HG02798 (cell line): ENCODE data around the gene TSHB.

Source experiments
- ATAC-seq: cut with Tn5 transposase; IDR thresholded peaks from one replicate; pipeline ENCODE4 v1.9.1; 2021; ENCODE audit warnings: mild to moderate bottlenecking; ENCODE audit not compliant: unreplicated experiment, poor library complexity

The TSHB gene

DNA sequence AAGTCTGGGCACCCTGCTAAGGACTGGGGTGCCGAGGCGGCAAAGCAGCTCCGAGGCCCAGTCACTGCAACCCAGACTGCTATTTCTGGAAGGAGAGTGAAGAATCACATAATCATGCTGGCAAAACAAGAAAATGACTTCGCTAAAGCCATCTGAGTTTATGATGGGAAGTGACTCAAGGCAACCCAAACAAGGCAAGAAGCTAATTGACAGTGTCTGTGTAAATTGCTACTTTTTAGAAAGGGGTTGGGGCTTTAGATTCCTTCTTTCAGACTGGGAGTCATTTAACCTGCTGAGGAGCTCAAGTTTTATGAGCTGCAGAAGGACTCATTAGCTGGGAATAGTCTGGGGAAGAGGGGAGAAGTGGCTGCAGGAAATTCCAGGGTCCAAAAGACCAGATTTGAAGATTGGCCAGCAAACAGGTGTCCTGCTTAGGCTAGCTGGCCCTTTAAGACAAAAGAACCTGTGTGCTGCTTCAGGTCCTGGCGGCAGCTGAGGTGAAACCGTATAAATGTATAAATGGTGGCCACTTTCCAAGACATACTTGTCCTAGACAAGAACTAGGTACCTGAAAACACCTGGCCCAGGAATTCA lies 28.1 kb downstream of the TSHB start:
- no peak for ATAC-seq

DNA sequence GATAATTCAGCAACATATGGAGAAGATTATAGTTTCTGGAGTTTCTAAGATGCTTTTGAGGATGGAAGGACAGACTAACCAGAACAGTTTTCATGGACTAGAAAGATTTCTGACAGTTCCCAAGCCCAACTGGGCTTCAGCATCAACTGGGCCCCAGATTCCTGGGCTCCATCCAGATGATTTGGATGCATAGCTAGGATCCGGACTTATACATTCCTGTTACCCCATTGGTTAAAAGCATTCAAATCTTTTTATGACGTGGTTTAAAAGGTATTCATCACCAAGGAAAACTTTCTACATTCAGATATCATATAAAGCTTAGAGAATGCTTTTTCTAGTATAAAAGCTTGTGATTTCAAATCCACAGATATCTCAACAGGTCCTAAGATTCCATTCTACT lies 29.7 kb downstream of the TSHB start:
- no peak for ATAC-seq

DNA sequence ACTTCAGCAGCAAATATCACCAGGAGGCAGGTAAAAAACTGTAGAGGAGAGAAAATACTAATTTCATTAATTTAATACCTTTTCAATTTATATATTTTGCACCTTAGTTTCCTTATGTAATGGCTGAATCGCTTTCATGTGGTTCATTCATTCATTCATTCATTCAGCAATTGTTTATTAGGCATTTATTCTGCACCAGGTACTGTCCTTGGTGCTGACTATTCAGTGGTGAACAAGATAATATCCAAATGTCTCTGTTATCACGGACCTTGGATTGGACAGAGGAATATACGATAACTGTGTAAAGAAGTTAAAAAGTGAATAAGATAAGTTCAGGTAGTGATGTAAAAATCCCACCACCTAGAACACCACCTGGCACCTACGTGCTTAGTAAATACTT lies 30.9 kb downstream of the TSHB start:
- no peak for ATAC-seq

DNA sequence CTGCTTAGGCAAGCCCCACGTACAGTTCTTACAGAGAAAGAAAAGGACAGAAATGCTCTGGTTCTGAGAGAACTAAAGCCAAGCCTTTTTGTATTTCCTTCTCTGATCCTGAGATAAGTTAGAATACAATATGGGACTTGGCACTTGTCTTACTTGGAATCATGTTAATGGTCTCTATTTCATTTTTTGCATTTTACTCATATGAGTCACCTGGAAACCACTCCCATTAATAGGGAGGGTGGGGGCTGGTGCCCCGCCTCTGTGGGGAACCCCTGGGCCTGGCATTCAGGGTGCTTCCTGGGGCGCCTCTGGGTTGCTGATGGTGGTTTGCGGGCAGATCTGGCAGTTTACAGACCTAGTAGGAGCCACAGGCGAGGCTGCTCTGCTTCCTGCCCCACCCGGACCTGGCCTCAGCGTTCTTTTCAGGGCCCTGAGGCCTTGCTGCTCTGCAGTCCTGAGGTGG lies 32.9 kb downstream of the TSHB start:
- peak; percentile 67 for ATAC-seq

- no peak for ATAC-seq
Observed at GRCh38 chr1:115063228-115063901, 33.7 kb downstream of the TSHB start.

DNA sequence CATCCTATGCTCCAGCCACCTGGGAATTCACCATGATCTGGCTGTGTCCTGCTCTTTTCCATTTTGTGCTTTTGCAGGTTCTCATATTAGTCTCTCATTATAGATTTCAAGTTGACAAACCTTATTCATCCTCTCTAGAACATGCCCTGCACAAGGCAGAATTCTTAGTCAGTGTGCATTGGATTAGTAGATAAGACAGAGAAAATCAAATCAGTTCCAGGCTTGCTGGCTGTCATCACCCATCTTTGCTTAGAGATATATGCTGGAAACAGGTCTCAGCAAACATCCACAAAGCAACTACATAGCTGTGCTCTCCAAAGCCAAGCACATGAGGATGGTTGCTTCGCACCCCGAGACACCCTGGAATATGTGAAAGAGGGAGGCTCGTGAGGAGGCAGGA lies 34.8 kb downstream of the TSHB start:
- no peak for ATAC-seq

DNA sequence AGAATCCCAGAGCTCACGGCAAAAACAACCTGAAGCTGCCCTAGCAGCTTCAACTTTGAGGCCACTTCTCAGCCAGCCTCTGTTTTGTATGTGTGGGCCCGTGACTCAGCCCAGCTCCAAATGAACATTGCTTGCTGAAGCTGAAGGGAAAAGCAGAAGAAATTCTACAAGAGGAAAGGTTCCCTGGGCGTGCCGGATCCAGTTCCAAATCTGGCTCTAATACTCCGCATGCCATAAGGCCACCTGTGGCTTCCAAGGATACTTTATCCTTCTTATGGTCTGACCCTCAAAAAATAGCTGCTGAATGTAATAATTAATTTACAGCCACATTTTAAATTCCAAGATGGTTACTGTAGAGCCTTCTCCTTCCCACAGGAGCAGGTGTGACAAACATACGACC lies 35.4 kb downstream of the TSHB start:
- ATAC-seq = no peak

DNA sequence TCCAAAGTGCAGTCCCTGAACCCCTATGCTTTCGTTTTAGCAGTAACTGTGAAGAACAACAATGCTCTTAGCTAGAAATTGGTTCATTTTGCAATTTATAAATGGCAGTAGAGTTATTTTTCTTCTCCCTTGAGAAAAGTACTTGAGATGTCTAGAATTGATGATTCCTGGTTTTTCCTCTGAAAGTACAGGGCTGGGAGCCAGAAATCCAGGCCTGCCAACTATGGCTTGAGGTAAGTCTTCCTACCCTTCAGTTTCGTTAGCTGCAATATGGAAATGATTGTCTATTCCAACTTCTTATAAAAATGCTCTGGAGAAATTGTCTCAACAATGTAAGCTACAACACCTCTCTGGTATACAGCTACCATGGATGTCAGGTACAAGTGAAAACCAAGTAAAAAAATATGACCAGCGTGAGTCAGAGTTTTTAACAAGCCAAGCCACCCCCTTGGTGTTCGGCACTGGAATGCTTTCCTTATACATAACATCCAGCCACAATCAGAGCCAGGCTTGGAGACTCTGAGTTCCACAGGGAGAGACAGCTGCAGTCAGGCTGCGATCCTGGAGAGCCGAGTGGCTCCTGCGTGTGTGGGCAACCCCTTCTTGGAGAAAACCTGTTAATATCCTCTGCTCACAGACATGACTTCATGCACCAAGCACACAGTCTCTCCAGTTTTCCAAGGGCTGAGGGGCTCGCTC lies 37.7 kb downstream of the TSHB start:
- no peak for ATAC-seq

- ATAC-seq = no peak
Observed at GRCh38 chr1:115068826-115069585, 39.4 kb downstream of the TSHB start.

DNA sequence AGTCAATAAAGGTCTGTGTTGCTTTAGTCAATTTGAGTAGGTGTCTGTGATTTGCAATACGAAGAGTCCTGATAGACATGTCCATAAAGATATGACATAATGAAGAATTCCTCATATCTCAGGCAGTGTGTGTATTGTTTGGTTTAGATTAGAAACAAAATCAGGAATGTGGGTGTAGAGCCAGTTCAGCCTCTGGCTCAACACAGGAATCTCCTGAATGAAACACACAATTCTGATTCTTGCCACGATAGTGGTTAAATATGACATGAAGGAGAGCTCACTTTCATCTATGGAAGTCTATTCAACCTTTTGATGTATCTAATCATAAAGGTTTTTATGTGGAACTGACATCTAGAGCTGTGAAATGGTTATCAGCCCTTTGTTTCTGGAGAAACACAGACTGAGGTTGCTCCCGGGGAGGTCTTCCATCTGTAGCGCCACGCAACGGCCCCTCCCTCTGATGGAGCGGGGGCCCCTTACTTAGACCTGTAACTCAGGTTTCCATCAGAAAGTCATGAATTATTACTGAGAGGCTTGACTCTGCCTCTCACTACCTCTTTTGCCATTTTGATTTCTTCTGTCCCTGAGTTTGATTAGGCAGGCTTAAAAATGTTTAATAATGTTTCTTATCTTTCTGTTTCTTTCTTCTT lies 40.2 kb downstream of the TSHB start:
- no peak for ATAC-seq

DNA sequence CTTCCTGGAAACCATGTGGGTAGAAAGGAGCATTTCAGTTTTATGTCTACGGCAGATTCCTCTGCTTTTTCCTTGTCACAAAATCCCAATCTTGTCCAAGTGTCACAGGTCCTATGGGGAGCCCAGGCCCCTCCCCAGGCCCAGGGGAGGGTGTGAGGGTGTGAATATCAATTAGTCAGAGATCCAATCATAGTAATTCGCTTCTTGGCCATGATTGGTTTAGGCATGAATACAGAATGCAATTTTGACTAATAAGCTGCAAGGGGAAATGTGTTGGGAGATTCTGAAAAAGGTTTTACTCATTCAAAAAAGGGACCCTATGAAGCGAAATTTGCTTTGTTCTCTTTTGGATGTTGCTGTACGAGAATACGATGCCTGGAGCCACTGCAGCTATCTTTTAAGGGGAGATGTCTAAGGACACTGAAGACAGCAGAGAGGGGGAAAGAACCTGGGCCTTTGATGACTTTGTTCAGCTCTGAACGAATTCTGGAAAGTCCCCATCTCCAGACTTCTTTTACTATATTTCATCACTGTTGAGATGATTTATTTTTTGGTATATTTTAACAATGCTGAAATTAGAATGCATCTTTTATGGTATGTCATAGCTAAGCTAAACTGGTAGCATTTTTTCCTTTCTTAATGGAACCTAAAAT lies 41.5 kb downstream of the TSHB start:
- no peak for ATAC-seq

DNA sequence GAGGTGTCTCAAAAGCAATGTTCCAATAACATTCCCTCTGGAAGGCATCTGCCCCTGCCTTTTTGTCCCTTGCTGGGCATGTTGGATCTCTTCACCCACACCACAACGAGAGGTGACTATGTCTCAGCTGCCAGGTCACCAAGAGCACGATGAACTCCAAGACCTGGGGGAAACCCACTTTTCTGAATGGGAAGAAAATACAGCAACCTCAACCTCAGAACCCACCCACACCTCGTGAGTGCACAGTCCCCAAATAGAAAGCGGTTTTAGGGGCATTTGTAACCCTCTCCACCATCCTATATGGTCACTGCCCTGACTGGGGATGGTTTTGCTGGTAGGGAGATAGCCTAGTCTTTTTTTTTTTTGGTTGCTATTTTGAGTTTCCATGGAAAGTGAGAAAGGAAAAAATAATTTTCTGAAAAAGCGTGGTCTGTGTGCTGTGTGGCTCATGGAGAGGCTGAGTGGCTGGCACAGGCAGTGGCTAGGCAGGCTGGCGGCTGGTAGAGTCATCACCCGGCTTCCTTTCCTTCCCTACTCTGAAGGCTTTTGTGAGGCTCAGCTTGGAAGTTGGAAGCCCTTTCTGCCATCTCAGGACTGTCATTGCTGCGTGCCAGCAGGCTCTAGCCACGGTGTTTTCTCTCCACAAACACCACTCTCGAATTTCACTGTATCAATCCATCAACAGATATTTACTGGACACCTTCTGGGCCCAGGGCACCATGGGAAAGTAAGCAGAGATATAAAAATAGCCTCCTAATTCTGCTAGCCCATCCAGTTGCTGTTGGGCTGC lies 43.9 kb downstream of the TSHB start:
- no peak for ATAC-seq

- no peak for ATAC-seq
Observed at GRCh38 chr1:115074839-115075534, 45.4 kb downstream of the TSHB start.

- no peak for ATAC-seq
Observed at GRCh38 chr1:115076384-115076915, 46.8 kb downstream of the TSHB start.

GRCh38 chr1:115077286-115077983 lies 47.8 kb downstream of the TSHB start:
- ATAC-seq = no peak

- no peak for ATAC-seq
Observed at GRCh38 chr1:115077984-115078330, 48.3 kb downstream of the TSHB start.

GRCh38 chr1:115078708-115079107 lies 49.1 kb downstream of the TSHB start:
- ATAC-seq = no peak

- ATAC-seq = no peak
Observed at GRCh38 chr1:115082949-115083348, 53.3 kb downstream of the TSHB start.
